NOMO-1 (cell line): ENCODE data around the gene WNT3.
"Not testable (repeated sequence)": the region's sequence is repeated elsewhere in the genome, so short reads cannot be mapped to it uniquely, and the experiment has no call there.

Source experiments
- DNase-seq, 2 experiments: peaks; one replicate each; lab custom pipeline; 2025; ENCODE audit not compliant: unreplicated experiment in 2 of 2; lab: John Stamatoyannopoulos, UW

WNT3 gene

GRCh38 chr17:46815474-46816353 is 2.8 kb downstream of the WNT3 start:
- no peak for DNase-seq

GRCh38 chr17:46814446-46814845 is 4.0 kb downstream of the WNT3 start:
- no peak for DNase-seq

GRCh38 chr17:46813920-46814319 is 4.6 kb downstream of the WNT3 start:
- no peak for DNase-seq

GRCh38 chr17:46812624-46813318 is 5.7 kb downstream of the WNT3 start:
- no peak for DNase-seq

GRCh38 chr17:46811978-46812583 is 6.4 kb downstream of the WNT3 start:
- DNase-seq, result peak; percentile 35 to 45

DNA sequence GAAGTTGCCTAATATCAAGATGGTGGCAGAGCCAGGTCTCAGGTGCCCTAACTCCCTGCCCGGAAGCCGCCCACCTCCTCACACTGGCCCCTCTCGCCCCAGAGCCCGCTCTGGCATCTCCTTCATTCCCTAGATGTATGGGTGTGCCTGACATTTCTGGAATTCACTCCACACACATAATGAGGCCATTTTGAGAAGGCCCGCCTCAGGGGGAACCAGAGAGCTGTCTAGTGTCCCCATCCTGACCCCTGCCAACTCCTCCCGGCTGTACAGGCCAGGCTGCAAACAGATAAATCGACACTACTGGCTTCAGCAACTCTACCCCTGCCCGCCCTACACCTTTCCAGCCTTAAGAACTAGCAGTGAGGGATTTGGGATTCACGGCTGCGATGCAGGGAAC is 7.7 kb downstream of the WNT3 start:
- DNase-seq, result no peak

DNA sequence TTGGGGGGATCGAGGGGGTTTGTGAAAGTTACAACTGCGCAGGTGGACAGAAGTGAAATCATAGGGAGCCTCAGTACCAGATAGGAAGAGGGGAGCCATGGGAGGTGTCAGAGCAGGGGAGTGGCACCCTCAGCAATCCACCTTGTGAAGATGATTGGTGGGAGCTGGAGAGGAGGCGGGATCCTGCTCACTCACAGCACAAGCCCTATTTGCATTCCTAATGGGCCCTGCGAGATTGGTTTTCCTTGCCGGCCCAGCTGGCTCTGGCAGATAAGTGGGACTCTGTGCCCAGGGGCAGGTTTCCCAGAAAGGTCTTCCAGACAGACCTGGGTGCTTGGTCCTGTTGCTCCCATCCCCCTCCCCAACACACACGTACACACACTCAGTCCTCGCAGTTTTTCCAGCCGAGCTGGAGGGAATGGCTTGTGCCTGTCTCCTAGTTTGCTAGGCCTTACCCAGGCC is 9.4 kb downstream of the WNT3 start:
- no peak for DNase-seq

DNA sequence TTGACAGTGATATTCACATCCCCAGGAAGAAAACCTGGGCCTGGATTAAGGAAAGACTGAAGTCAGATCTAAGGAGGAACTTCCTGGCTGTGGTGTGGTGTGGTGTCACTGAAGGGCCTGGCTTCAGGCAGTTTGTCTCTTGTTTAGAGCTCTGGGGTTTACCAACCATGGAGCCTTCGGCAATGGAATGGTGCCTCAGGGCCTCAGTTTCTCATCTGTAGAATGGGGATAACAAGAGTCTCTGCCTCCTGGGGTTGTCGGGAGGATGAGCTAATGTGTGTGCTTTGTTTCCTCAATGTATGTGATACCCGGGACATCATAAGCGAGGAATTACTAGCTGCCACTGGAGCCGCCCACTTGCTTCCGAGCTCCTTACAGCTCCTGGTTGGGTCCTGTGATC is 12.7 kb downstream of the WNT3 start:
- no peak for DNase-seq

DNA sequence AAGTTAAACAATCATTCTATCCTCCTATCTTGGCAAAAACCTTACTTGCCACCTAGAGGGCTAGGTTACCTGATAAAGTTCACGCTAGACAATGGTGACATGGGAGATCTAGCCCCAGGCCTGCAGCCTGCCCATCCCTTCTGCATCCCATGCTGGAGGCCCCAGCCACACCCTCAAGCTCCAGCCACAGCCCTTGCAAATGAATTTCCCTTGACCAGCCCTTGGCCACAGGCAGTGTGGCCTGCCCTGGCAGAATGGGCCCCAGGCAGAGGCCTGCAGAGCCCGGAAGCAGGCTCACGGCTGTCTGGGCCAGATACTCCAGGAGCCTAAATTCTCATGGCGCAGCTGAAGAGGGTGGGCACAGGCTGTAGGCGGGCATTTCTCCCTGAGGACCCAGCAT is 14.9 kb downstream of the WNT3 start:
- no peak for DNase-seq

DNA sequence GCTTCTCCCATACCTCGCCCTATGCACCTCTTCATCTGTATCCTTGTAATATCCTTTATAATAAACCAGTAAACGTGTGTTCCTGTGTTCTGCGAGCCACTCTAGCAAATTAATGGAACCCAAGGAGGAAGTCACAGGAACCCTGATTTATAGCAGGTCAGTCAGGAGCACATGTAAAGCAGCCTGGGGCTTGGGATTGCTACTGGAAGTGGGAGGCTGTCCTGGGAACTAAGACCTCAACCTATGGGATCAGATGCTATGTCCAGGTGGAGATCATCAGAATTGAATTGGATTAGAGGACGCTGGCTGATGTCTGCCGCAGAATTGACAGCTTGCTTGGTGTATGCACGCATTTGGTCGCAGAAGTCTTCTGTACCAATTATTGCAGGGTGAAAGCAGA is 15.7 kb downstream of the WNT3 start:
- no peak for DNase-seq

GRCh38 chr17:46800573-46800972 is 17.9 kb downstream of the WNT3 start:
- DNase-seq, result no peak

DNA sequence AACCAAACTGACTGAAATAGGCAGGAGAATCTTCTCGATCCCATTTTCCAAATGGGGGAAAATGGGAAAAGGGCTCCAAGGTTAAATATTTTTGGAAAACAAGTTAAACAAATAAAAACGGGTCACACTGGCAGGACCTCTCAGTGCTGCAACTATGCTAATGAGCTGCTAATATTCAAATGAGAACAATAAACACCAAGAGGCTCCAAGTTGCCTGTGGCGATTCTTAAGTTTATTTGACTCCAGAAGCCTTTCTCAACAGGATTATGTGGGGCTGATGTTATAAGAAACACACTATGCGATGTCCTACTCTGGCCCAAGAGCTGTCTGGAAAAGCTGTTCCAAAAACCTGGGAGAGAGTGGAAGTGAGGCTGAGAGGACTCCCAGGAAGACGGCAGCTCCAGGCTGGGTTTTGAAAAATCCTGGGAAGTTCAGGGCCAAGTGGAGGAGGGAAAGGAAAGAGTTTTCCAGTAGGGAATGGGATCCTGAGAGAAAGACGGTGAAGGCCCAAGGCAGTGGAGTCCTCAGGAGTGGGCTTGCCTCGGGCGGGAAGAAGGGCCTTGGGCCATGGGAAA is 21.4 kb downstream of the WNT3 start:
- no peak for DNase-seq

GRCh38 chr17:46796524-46796923 is 22.0 kb downstream of the WNT3 start:
- no peak for DNase-seq

- no peak for DNase-seq
Observed at GRCh38 chr17:46796084-46796483, 22.4 kb downstream of the WNT3 start.

GRCh38 chr17:46795379-46795952 is 23.0 kb downstream of the WNT3 start:
- DNase-seq, result no peak

DNA sequence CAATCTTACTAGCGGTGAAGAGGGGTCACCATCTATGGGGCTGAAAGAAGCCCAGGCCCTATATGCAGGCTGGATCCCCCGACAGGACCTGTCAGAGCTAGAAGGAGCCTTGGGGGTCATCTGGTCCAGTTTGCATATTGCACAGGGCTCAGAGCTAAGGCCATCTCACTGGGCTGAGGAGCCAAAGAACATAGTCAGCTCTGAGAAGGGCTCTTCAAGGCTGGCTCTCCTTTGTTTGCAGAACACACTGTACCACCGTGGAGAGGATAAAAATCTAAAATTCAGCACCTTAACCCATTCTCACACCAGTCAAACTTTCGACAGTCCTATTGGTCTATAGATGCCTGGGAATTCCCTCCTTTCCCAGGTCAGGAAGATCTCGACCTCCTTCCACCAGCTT is 24.2 kb downstream of the WNT3 start:
- no peak for DNase-seq

DNA sequence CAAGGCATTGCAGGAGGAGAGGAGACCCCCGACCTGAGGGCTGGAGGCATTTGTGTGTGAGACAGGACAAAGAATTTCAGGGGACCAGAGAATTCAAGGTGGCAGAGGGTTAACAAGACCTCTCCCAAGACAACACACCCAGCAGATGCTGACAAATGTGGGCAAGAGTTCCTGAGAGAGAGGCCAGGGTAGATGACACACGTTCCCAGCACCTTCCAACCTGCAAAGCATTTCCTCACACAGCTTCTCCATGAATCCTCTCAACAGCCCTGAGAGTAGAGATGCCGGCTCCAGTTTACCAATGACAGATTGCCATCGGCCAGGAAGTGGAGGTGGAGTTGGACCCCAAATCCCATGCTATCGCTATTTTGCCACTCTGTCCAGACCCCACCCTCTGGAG is 25.0 kb downstream of the WNT3 start:
- DNase-seq, result no peak

- DNase-seq, result not testable (repeated sequence)
Observed at GRCh38 chr17:46793023-46793422, 25.5 kb downstream of the WNT3 start.

DNA sequence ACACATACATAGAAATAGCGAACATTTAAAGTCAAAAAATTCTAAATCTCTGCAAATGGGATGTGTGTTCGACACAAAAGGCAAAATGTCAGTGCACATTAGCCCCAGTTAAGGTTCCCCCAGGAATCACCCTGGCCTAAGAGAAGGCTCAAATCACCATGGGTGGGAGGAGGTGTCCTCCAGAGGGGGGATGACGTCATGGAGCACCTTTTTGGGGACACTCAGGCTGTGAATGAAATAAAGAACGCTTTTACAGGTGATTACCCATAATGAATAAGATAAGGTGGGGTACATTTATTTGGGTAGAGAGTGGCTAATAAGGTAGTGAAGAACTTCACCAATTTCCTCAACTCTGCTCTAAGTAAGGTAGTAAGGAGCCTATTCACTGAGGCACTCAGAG is 26.4 kb downstream of the WNT3 start:
- DNase-seq, result no peak

DNA sequence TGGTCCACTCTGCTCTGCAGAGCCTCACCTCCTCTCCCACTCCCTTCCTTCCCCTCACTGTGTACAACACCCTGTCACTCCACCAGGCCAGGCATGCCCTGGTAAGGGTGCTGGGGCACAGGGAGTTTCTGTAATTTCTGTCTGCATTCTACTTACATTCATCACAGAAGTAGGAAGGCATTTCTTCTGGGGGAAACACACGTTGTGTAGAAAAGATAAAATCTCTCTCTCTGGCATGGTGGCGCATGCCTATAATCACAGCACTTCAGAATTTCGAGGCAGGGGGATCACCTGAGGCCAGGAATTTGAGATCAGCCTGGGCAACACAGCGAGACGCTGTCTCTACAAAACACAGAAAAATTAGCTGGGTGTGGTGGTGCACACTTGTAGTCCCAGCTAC is 27.0 kb downstream of the WNT3 start:
- no peak for DNase-seq

DNA sequence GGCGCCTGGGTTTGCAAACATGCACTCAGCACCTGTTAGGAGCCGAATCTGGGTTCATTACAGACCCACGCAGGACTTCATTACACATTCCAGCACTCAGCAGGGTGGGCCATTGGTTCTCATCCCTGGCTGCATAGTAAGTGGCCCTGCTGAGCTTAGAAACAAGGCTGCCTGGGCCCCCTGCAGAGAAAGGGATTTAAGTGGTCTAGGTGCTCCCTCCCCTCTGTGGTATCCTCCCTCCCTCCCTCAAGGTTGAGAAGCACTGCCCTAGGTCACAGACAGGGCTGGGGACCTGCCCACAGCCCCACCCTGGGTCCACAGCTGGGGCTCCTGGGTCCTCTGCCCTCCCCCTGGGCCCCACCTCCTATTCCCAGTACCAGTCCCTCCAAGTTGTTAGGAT is 28.3 kb downstream of the WNT3 start:
- no peak for DNase-seq
